ENCODE results near the gene CTNNA2.

CTNNA2 gene

GRCh38 chr2:79984476-79984875, 471.6 kb downstream of the CTNNA2 start:
- no peak for DNase-seq (ENCODE audit: low read depth)

- no peak for DNase-seq (ENCODE audit: low read depth)
These were observed 472.3 kb downstream of the CTNNA2 start for GRCh38 chr2:79985145-79985544.

DNA sequence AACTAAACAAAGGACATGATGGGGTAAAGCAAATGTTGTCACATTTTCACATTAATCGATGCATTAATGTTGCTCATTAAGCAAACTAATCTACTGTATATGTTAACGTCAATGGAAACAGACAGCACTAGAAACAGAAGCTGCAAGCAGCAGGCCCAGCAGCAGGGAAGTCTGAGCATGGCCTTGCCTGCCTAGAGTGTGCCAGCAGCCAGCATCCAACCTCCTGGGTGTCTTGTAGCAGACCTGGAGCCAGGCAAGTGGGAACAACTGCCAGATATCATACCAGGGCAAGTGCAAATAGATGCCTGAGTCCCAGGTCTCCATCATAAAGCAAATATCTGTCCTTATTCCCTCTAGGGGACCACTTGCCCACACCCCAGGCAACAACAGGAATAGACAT, 472.7 kb downstream of the CTNNA2 start:
- no peak for DNase-seq (ENCODE audit: low read depth)

- no peak for DNase-seq (ENCODE audit: low read depth)
These were observed 480.3 kb downstream of the CTNNA2 start for GRCh38 chr2:79993144-79993543.

GRCh38 chr2:79994161-79994560, 481.3 kb downstream of the CTNNA2 start:
- no peak for DNase-seq (ENCODE audit: low read depth)

GRCh38 chr2:79994965-79995364, 482.1 kb downstream of the CTNNA2 start:
- DNase-seq (ENCODE audit: low read depth), result no peak

DNA sequence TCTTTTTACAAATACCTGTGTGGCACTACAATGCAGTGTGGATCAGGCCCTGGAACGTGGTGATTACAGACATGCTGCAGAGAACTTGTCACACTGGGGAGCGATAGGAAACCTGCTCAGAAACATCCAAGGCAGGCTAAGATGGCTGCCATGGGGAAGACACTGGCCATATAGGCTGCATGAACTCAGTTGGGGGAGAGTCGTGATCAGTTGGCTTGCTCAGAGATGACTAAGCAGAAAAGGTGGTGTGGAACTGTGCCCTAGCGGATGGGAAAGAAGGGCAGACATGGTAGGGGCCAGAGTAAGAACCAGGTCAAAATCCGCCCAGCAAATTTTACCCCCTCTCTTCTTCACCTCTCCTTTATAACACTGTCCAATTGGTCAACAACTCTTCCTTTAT, 483.9 kb downstream of the CTNNA2 start:
- no peak for DNase-seq (ENCODE audit: low read depth)

DNA sequence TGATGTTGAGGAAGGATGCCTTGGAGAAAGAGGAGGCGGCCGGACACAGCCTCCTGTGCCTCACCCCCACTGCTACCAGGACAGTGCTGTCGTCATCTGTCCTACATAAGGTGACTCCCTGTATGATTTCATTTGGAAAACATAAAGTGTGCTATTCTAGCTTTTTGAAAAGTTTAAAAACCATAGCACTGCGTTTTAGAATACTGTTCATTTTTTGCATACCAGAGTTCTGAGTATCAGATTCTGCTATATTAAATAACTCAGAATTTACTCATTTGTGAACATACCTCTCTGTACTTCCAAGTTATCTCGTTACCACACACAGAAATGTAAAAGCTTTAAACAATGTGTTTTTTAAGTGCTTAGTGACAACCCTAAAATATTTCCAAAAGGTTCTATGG, 488.9 kb downstream of the CTNNA2 start:
- DNase-seq (ENCODE audit: low read depth), result no peak

GRCh38 chr2:80002112-80002511, 489.3 kb downstream of the CTNNA2 start:
- no peak for DNase-seq (ENCODE audit: low read depth)

- DNase-seq (ENCODE audit: low read depth), result no peak
These were observed 489.8 kb downstream of the CTNNA2 start for GRCh38 chr2:80002568-80003157.

DNA sequence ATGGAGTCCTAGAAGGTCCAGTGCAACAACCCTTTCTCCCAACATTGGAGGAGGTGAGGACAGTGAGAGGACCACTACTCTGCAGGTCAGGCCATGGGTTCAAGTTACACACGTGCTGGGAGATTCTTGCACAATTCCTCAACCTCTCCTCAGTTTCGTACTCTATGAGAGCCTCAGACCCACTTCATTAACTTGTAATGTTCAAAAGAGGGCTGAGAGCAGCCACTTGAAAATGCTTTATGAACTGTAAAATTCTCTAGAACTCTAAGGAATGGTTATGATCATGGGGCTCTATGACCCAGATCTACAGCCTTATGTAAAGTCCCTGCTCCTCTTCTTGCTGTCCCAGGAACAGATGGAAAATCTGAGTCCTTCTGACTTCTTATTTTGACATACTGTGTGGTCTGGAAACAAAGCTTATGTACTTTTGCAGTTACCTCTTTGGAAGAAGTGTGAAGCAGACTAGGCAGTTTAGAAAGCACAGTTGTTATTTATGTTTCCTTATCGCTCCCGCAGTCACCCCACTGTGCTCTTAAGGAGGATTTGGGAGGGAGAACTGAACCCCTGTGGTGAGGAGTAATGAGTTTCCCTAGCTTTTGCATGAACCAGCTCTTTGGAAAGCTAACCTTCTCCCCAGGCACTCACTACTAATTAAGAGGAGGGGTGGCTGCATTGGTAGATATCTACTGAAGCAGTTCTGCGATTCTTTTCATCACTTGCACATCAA, 495.1 kb downstream of the CTNNA2 start:
- no peak for DNase-seq (ENCODE audit: low read depth)

DNA sequence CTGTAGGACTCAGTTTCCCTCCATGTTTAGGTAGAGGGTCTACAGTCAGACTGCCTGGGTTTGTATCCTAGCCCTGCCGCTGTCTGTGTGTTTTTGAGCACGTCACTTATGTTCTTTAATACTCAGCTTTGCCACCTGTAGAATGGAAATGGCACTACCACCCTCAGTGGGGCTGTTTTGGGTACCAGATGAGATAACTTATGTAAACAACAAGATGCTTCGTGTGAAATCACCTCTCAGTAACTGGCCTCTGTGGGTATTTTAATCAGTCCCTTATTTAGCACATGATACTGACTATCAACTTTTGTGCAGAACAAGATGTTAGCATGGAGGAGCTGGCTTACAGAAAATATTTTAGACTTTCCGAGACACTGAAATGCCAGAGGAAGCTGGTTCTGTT, 495.7 kb downstream of the CTNNA2 start:
- DNase-seq (ENCODE audit: low read depth), result no peak

GRCh38 chr2:80009211-80009610, 496.4 kb downstream of the CTNNA2 start:
- no peak for DNase-seq (ENCODE audit: low read depth)

GRCh38 chr2:80012061-80012460, 499.2 kb downstream of the CTNNA2 start:
- DNase-seq (ENCODE audit: low read depth), result no peak

- DNase-seq (ENCODE audit: low read depth), result no peak
These were observed 501.8 kb downstream of the CTNNA2 start for GRCh38 chr2:80014637-80015036.

GRCh38 chr2:80016171-80016570, 503.3 kb downstream of the CTNNA2 start:
- no peak for DNase-seq (ENCODE audit: low read depth)

- no peak for DNase-seq (ENCODE audit: low read depth)
These were observed 507.0 kb downstream of the CTNNA2 start for GRCh38 chr2:80019571-80020460.

DNA sequence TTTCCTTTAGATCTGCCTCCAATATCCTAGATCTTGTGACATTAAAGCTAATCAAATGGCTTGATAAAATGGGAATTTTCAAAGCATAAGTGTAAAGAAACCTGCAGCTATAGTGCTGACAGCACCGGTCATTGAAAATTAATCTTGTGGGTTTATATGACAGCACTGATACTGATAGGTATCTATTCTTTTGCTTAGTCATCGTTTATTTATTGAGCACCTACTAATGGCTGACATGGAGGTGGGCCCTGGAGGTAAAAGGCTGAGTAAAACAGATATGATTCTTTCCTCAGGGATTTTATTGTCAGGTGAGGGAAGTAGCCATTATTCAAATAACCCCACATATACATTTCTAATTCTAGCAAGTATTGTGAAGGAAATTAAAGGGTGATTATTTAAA, 509.2 kb downstream of the CTNNA2 start:
- no peak for DNase-seq (ENCODE audit: low read depth)

DNA sequence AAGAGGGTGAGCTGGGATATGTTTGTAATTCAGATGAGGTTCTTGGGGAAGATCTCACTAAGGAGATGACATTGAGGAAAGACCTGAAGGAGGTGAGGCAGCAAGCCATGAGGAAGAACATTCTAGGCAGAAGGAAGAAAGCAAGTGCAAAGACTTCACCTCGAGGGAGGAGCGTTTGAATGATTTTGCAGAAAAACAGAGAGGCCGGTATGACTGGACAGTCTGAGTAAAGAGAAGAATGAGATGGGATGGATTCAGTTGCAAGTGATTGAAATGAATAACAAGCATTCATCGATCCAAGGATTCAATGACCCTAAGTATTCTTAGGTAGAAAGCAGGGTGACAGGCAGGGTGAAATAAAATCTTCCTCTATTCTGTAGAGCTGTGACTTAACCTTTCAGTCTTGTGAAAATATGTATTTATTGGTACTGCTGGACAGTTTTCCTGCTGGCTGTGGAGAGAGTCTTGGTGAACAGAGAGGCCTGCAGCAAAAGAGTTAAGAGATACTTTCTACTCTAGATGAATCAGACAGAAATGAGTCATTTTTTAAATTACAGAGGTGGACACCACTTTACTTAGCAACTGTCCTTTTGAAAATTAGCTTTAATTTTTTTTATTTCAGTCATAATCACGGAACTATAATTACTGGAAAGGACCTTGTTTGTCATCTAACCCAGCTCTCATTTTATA, 513.3 kb downstream of the CTNNA2 start:
- no peak for DNase-seq (ENCODE audit: low read depth)

GRCh38 chr2:80028051-80028450, 515.2 kb downstream of the CTNNA2 start:
- DNase-seq (ENCODE audit: low read depth), result no peak

DNA sequence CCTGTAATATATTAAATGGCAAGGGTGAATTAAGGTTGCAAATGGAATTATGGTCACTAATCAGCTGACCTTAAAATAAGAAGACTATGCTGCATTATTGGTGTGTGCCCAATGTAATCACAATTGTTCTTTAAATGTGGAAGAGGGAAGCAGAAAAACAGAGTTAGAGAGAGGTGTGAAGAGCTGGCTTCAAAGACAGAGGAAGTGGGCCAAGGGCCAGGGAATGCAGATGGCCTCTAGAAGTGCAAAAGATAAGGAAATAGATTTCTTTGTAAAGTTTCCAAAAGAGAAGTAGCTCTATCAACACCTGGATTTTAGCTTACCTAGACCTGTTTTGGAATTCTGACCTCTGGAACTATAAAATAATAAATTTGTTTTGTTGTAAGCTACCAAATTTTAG, 515.7 kb downstream of the CTNNA2 start:
- no peak for DNase-seq (ENCODE audit: low read depth)

DNA sequence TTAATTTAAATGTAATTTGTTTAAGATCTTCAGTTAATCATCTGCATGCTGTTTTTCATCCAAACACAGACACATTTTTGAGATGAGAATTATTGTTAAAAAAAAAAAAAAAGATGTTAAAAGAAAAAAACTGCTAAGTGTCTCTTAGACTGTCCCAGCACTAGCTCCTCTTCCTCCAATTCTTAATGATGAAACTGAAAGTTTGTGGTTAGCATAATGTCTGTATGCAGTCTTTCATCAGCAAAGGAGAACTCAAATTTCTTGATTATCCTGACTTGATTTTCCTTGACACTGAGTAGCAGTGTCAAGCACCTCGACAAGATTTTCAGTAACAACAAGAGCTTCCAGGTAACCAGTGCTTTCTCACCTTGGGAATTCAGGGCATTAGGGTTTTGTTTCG, 517.3 kb downstream of the CTNNA2 start:
- no peak for DNase-seq (ENCODE audit: low read depth)

Data from activated T-helper 1 cell treated with Interleukin-2 at 50 U/mL for 16 hours (primary cell).